GM21717 (cell line): ENCODE data around the gene ETFB.

Experiments
- ATAC-seq: cut with Tn5 transposase; IDR thresholded peaks from one replicate; pipeline ENCODE4 v1.9.1; 2021; ENCODE audit warnings: mild to moderate bottlenecking, moderate library complexity; ENCODE audit not compliant: unreplicated experiment

The ETFB gene

GRCh38 chr19:51329411-51329810, 36.8 kb downstream of the ETFB start:
- ATAC-seq, result no peak

GRCh38 chr19:51327066-51328001, 38.9 kb downstream of the ETFB start:
- no peak for ATAC-seq

- ATAC-seq, result no peak
These were observed 39.7 kb downstream of the ETFB start for GRCh38 chr19:51326216-51327065.

- no peak for ATAC-seq
These were observed 40.8 kb downstream of the ETFB start for GRCh38 chr19:51325161-51325976.

DNA sequence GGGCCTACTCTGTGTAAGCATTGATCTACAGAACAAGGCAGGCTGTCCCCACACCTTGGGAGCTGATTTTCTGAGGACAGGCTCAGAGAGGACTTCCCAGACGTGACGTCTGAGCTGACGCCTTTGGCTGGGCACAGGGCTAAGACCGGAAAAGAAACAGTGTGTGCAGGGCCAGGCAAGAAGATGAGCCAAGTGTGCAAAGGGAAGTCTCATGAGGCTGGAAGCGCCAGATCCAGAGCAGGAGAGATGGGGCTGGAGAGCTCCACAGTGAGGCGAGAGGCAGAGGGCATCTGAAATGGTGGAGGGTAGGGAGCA, 42.1 kb downstream of the ETFB start:
- no peak for ATAC-seq

DNA sequence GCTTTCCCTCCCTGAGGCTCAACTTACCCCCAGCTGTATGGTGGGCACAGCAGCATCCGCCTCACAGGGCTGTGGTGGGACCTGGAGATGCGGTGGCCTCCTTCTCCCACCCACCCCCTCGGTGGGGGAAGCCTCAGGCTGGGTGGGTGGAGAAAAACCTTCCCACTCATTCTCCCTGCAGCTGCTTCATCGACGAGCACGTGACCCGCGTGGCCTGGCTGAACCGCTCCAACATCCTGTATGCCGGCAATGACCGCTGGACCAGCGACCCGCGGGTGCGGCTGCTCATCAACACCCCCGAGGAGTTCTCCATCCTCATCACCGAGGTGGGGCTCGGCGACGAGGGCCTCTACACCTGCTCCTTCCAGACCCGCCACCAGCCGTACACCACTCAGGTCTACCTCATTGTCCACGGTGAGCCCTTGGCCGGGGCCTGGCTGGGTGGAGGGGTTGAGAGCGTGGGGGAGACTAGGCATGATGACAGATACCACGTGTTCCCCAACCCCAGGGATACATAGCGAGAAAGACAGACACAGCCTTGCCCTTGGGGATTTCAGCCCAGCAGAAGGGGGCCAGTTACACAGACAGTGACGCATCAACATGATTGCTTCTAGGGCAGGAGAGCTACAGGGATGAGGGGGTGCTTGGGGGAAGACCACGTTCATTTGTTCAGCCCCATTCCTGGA, 42.6 kb downstream of the ETFB start:
- no peak for ATAC-seq

- no peak for ATAC-seq
These were observed 44.4 kb downstream of the ETFB start for GRCh38 chr19:51321799-51322198.

DNA sequence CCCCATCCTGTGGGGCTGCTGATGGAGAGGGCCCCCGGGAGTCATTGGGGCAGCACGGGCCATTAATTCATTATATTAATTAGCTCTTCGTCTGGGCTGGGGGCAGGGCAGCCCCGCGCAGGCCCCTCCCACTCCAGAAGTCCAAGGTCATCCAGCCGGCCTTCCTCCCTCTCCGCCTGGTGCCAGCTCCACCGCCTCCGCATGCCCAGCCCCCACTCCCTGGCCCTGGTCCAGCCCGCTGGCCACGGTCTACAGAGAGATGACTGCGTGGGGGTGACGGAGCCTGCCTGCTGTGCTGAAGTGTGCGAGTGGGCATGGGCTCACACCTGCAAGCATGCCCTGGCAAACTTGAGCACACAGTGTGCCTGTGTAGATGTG, 45.9 kb downstream of the ETFB start:
- no peak for ATAC-seq

DNA sequence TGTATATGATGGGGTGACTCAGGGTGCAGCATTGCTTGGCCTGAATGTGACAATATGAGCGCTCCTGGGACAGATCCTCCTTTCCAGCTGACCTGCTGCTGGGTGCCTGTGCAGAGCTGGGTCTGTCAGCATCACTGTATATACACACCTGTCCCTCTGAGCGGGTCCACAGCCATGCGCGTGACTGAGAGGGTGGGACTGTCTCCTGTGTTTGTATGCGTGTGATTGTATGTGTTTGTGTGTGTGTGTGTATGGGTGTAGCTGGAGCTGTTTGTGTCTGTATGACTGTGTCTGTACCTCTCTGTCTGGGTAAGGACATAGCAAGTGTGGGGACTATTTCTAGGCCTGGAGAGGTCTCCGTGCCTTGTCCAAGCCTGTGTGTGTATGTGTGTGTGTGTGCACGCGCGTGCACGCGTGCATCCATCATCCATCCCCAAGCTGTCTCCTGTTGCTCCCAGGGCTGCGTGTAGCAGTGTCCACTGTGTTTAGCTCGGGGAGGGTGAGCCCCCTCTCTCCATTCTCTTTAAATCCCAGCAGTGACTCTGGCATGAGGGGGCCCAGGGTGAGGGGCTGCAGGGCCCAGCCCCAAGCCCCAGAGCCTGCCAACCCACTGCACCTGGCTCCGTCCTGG, 46.4 kb downstream of the ETFB start:
- ATAC-seq, result no peak

DNA sequence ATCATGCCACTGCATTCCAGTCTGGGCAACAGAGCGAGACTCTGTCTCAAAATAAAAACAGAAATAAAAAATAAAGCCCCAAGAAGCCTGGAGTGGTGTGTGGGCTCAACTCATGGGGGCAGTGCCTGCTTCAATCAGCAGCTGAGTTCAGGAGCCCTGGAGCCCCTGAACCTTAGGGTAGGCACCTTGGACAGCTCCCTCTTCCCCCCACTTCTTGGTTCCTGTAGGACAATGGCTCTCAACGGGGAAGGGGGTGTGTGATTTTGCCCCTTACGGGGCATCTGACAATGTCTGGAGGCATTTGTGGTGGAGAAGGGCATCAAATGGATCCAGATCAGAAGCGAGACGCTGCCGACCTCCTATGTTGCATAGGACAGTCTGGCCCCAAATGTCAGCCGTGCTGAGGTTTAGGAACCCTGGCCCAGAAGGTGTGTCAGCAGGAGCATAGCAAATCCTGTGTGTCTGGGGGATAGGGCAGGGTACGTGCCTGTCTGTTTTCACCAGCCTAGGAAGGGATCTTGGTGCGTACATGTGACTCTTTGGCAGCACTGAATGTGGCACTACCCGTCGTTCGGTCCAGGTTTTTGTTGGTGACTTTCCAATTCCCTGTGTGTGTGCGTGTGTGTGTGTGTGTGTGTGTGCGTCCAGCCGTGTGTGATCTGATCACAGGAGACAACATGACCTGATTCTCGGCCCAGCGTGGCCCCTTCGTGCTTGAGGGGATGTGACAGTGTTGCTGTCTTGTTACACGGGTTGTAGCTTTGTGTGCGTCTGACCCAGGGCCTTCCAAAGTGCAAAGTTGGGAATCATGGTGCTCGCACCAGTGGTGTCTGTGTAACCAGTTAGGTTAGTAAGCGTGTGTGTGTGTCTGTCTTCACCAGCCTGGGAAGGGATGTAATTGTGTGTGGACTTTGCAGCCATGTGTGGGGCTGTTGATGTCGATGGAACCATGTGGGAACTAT, 47.2 kb downstream of the ETFB start:
- ATAC-seq, result no peak

DNA sequence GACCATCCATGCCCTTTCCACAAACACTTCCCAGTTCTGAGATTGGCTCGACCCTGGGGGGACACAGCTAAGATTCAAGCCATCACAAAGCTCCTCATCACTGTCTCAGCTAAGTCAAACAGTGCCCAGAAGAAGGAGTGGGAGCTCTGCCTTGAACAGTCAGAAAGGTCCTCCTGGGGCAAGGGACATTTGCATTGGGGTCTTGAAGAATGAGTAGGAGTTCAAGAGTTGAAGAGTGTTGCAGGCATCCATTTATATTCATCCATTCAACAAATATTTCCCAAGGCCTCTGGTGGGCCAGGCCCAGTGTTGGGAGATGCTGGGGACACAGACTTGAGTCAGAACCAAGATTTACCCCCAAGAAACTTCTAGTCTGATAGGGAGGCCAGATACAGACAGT, 48.2 kb downstream of the ETFB start:
- ATAC-seq, result no peak

DNA sequence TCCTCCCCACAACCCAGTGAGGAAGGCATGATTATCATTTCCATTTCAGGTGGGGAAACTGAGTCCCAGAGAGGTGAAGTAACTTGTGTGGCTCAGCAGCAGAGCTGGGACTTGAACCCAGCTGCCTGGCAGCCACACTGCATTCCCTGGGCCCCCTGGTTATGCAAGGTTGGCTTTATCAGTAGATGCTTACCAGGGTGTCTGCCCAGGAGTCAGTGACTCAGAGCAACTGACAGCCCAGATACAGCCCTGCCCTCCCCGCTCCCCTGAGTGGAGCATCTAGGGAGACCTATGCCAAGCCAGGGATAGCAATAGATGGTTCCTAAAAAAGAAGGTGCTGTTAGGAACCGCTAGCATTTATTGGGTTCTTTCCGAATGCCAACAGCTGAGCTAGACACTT, 48.8 kb downstream of the ETFB start:
- no peak for ATAC-seq

DNA sequence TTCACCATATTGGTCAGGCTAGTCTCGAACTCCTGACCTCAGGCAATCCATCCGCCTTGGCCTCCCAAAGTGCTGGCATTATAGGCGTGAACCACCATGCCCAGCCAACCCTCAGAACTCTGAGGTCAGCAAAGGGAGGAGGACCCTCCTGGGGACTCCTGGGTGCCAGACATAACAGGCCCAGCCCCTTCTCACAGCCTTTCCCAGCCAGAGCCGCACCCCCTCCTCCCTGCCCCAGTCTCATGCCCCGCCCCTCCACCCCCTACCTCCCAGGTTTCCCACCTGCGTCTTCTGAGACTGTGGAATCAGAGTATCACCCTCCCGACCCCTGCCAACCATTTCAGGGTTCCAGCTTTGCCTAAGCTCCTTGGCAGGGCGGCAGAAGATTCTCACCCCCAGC, 49.5 kb downstream of the ETFB start:
- no peak for ATAC-seq

DNA sequence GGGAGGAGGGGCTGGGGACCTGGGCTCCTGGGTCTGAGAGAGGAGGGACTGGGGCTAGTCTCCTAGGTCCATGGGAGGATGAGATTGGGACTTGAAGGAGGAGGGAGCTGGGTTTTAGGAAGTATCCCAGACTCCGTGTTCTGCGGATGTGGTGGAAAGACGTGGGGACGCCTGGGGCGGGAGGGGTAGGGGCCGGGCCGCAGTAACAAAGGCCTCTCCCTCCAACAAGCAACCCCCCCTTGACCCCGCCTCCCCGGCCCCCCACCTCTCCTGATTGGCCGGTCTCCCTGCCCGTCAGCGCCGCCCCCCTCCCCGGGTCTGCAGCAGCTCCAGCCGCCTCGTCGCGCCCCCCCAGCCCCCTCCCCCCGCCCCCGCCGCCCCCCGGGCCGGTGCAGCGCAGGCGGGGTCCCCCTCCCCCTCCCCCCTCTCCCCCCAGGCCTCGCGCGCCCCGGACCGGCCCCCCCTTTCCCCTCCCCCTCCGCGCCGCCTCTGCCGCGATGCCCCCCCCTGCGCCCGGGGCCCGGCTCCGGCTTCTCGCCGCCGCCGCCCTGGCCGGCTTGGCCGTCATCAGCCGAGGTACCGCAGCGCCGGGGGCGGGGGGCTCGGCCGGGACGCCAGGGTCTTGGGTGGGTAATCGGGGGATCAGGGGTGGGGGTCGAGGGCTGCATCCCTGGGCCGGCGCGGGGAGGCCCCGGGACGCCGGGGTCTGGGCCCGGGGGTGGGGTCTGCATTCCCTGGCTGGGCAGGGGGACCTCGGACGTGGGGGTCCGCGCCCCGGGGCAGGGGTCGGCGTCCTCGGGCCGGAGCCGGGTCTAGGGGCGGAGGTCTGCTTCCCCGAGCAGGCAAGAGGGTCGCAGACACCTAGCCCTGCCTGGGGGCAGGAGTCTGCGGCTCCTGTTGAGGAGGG, 54.6 kb downstream of the ETFB start, which contains the start of gene IGLON5:
Gene IGLON5, plus strand, starts transcription at position 294 of the 907 bp plus-strand sequence. Its CDS starts 204 bp downstream, at position 498.
- no peak for ATAC-seq

DNA sequence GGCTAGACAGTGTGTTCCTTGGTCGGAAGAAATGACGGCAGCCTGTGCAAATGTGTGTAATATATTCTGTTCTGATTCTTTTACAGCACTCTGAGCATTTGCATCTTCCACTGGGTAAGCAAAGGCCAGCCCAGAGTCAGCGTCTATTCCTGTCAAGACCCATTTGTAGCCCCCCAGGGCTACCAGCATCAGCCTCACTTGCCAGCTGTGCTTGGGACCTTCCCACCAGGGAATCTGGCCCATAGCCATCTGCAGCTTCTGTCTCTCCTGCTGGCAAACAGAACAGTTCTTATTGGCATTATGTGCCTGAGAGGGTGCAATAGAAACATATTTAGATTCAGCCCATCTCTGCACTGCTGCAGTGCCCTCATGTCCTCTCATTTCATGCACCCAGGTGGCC, 60.7 kb downstream of the ETFB start:
- ATAC-seq, result no peak

GRCh38 chr19:51301266-51301665, 64.9 kb downstream of the ETFB start:
- ATAC-seq, result no peak

- no peak for ATAC-seq
These were observed 68.8 kb downstream of the ETFB start for GRCh38 chr19:51297406-51297805.
